ENCODE data around the gene DYNC1I1. TPM values are rescaled to one million over a fixed set of nuclear protein-coding genes. Genes with fewer than 3 reads are reported as not detected.

Gene DYNC1I1
- total and polyA plus RNA-seq, 2 experiments from 2014 or later, result 1.4 to 4.1 TPM

GRCh38 chr7:95906851-95907250 is 134.5 kb downstream of the DYNC1I1 start:
- H3K4me2 ChIP-seq, result peak overlapping the region; percentile 58
- H3K27me3 ChIP-seq (ENCODE audit: insufficient read depth), result no peaks in the 10 kb centered on the region
- no peaks in the 10 kb centered on the region for H3K36me3 ChIP-seq (ENCODE audit: insufficient read depth)
- Mint-ChIP-seq H3K27ac (no peak overlapping the region), H3K4me1 (peaks cover 21% of the 10 kb centered on the region), H3K36me3 (ENCODE audit: low read depth) (no peaks in the 10 kb centered on the region), H3K4me3 (no peak overlapping the region), H3K27me3 (ENCODE audit: insufficient read depth, low read depth, poor library complexity) (peaks cover 3% of the 10 kb centered on the region), H3K9me3 (no peaks in the 10 kb centered on the region)
- H4K20me1 ChIP-seq (replicated peaks; ENCODE audit: insufficient read depth), result no peaks in the 10 kb centered on the region
- peak overlapping the region; percentile 3; the same call in 1 of the 2 replicates for H3K4me3 ChIP-seq
- TF ChIP-seq ETS1 (IDR thresholded peaks at IDR 0.05) (no peak), CTCF (conservative IDR thresholded peaks at IDR 0.05; ENCODE audit: low read depth in 2 of 2) (no peak), CREB1 (CRISPR knock-in tag; IDR thresholded peaks at IDR 0.05; ENCODE audit: low read depth) (no peak), NANOG (IDR thresholded peaks at IDR 0.05; ENCODE audit: borderline replicate concordance) (no peak), ZNF331 (CRISPR knock-in tag; IDR thresholded peaks at IDR 0.05; ENCODE audit: low read depth) (no peak)
- H3K4me1 ChIP-seq (ENCODE audit: insufficient read depth), result peaks cover 32% of the 10 kb centered on the region
- ATAC-seq, result peak; percentile 41; the same call in 1 of the 3 replicates
- peak overlapping the region; percentile 74 for H3K27ac ChIP-seq (ENCODE audit: low read depth)
- no peaks in the 10 kb centered on the region for H3F3A ChIP-seq (replicated peaks; ENCODE audit: low read depth)
- DNase-seq (ENCODE audit: low spot score), result peak; percentile 47
- no peaks in the 10 kb centered on the region for H3K79me2 ChIP-seq (replicated peaks; ENCODE audit: insufficient read depth)
- no peaks in the 10 kb centered on the region for H3K9me2 ChIP-seq (ENCODE audit: insufficient read depth)
- H2AFZ ChIP-seq, result peak overlapping the region; percentile 23; the same call in 1 of the 2 replicates

- H3K27ac Mint-ChIP-seq, result no peak overlapping the region
- Histone ChIP-seq H3K4me1 (ENCODE audit: insufficient read depth) (peaks cover 32% of the 10 kb centered on the region), H3K4me3 (peak overlapping the region; percentile 3; the same call in 1 of the 2 replicates), H3K4me2 (peak overlapping the region; percentile 58), H3K79me2 (replicated peaks; ENCODE audit: insufficient read depth) (no peaks in the 10 kb centered on the region), H4K20me1 (replicated peaks; ENCODE audit: insufficient read depth) (no peaks in the 10 kb centered on the region), H3K27me3 (ENCODE audit: insufficient read depth) (no peaks in the 10 kb centered on the region), H2AFZ (peak overlapping the region; percentile 23; the same call in 1 of the 2 replicates), H3K36me3 (ENCODE audit: insufficient read depth) (no peaks in the 10 kb centered on the region), H3K9me2 (ENCODE audit: insufficient read depth) (no peaks in the 10 kb centered on the region), H3F3A (replicated peaks; ENCODE audit: low read depth) (no peaks in the 10 kb centered on the region), H3K27ac (ENCODE audit: low read depth) (peak overlapping the region; percentile 74; the same call in 1 of the 2 replicates)
- no peaks in the 10 kb centered on the region for H3K36me3 Mint-ChIP-seq (ENCODE audit: low read depth)
- DNase-seq (ENCODE audit: low spot score) (no peak), ATAC-seq (peak; percentile 38; the same call in 1 of the 3 replicates)
- no peaks in the 10 kb centered on the region for H3K9me3 Mint-ChIP-seq
- H3K4me1 Mint-ChIP-seq, result peaks cover 21% of the 10 kb centered on the region
- H3K4me3 Mint-ChIP-seq, result no peak overlapping the region
- TF ChIP-seq CTCF (conservative IDR thresholded peaks at IDR 0.05; ENCODE audit: low read depth in 2 of 2) (no peak), JUNB (IDR thresholded peaks at IDR 0.05; ENCODE audit: unreplicated experiment) (no peak), ZNF114 (CRISPR knock-in tag; IDR thresholded peaks at IDR 0.05) (no peak), REST (IDR thresholded peaks at IDR 0.05; ENCODE audit: unreplicated experiment) (no peak), ZNF331 (CRISPR knock-in tag; IDR thresholded peaks at IDR 0.05; ENCODE audit: low read depth) (no peak), EZH2phosphoT487 (IDR thresholded peaks at IDR 0.05; ENCODE audit: unreplicated experiment) (no peak), CREB1 (CRISPR knock-in tag; IDR thresholded peaks at IDR 0.05; ENCODE audit: low read depth) (no peak)
- peaks cover 3% of the 10 kb centered on the region for H3K27me3 Mint-ChIP-seq (ENCODE audit: insufficient read depth, low read depth, poor library complexity)
Measured at GRCh38 chr7:95907337-95907736, 135.0 kb downstream of the DYNC1I1 start.

All from GM23338 (cell line).